Stimulated activated CD8-positive, alpha-beta memory T cell treated with anti-CD3 and anti-CD28 coated beads, Interleukin-4, amount 100 ng/mL, for 1 hour (primary cell): ENCODE measurements around the gene ADGRG1.

ENCODE experiments used
- DNase-seq, 2 donors: peaks; one replicate each; pipeline ENCODE4 v3.0.0-alpha.2; 2020; ENCODE audit warnings: low read depth in 2 of 2, low spot score in 1 of 2

Gene ADGRG1

DNA sequence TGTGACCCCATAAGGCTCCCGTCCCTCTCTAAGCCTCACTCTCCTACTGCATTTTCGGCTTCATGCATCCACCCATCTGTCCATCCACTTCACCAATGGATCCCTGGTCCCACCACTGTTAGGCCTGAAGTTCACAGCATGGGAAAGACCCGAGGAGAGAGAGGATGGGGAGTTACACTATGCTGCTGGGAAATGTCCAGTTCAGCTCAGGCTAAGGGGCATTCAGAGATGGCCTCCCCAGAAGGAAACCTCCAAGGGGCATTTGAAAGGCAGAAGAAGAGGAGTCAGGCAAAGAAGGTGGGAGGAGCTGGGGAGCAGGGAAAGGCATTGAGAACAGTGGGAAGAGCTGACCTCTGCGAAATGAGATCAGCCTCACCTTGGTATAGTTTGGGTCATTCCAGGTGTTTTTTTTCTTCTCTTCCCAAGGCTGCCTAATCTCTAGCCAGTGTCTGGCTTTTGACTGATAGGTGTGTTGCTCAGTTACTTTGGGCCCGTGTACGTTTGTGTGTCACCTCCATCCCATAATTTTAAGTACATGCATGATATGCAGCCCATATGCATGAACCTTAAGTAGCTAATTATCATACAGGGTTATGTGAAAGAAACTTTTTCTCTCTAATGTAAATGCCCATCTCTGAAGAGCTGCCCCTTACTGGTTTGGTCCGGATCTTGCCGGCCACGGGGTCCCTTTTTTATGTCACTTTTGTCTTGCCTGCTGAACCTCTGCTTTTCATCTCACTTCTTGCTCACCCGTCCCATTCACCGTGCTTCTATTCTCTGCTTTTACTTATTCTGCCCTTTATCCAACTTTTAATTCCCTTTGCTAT, 54.6 kb downstream of the ADGRG1 start:
- DNase-seq = no peak

DNA sequence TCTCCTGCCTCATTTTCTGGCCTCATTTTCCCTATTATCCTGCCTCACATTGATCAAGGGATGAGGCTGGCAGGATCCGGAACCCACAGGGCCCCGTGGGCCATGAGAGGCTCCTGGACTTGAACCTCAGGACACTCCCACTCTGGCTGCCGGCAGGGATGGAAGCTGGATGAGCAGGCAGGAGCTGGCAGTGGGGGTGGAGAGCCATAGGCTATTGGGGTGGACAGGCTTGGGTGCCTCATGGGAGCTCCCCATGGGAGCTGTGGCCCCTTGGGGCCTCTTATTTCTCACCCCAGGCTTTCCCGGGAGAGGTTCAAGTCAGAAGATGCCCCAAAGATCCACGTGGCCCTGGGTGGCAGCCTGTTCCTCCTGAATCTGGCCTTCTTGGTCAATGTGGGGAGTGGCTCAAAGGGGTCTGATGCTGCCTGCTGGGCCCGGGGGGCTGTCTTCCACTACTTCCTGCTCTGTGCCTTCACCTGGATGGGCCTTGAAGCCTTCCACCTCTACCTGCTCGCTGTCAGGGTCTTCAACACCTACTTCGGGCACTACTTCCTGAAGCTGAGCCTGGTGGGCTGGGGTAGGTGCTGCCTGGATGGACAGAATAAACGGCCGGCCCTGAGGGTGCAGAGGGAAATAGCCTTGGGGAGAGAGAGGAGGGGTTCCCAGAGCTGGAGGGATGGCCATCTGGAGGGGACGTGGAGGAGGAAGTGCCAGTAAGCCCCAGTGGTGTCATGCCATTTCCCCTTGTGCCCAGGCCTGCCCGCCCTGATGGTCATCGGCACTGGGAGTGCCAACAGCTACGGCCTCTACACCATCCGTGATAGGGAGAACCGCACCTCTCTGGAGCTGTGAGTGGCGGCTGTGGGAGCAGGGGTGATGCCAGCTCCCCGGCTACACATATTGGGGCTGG, 55.5 kb downstream of the ADGRG1 start:
- no peak for DNase-seq

DNA sequence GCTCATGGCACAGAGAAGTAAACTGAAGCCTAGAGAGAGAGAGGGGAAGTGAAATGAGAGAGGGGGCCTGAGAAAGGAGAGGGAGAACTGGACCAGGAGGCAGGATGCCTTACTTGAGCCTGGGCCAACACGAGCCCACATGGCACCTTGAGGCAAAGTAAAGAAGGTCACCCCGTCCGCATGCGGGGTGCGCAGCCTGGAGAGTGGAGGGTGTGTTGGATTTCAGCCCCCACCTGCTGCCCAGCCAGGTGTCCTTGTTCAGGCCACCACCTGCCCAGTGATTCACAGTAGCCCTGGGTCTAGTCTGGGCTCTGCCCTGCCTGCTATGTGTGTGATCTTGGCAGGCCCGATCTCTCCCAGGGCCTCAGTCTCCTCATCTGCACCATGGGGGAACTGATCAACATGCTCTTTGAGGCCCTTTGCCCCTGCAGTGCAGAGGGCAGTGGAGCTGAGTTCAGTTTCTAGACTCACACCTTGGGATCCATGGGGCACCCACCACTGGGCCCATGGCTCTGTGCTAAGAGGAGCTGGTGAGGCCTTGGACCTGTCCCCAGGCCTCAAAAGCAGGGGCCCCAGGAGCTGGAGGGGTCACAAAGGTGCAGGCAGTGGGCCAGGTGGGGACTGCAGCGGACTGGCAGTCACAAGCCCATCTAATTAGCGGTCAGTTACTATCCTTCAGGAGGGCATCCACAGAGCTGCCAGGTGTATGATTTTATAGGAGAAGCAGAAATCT, 56.4 kb downstream of the ADGRG1 start:
- DNase-seq = no peak

DNA sequence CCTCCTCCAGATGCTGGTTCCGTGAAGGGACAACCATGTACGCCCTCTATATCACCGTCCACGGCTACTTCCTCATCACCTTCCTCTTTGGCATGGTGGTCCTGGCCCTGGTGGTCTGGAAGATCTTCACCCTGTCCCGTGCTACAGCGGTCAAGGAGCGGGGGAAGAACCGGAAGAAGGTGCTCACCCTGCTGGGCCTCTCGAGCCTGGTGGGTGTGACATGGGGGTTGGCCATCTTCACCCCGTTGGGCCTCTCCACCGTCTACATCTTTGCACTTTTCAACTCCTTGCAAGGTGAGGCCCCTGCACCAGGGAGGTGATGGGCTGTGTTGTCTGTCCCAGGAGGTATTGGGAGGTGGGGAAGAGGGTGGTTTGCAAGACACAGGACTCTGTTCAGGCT, 57.2 kb downstream of the ADGRG1 start:
- DNase-seq = no peak

DNA sequence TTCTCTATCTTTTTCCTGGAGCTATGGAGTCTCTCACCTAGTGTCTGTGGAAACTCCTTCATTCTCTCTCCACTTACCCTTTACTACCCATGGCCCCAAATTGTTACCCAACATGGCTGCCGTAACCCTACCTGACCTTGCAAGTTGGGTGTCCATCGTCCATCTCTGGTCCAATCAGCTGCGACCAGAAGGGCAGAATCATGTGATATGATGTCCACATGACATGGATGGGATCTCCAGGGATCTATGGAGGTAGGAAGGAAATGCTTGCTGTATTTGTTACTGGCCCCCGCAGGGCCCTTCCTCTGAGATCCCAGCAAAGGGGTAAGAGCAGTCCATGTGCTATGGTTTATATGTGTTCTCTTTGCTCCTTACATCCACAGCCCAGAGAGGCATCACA, 58.1 kb downstream of the ADGRG1 start:
- DNase-seq = no peak

DNA sequence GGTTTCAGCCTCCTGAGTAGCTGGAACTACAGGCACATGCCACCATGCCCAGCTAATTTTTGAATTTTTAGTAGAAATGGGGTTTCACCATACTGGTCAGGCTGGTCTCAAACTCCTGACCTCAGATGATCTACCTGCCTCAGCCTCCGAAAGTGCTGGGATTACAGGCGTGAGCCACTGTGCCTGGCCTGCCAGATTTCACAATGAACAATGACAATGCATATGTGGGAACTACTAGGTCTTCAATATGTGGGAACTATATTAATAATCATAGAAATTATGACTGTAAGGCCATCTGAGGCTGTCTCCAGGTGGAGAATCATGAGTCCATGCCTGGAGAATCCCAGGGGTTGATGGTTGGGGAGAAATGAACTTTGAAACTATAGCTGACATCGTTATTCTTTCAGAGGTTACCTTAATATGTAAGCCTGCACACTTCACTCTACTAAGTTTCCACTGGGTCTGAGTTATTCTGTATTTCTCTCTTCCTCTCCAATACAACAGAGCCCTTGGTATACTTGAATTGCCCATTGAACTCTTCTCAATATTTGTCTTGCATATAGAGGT, 59.0 kb downstream of the ADGRG1 start:
- DNase-seq = no peak

DNA sequence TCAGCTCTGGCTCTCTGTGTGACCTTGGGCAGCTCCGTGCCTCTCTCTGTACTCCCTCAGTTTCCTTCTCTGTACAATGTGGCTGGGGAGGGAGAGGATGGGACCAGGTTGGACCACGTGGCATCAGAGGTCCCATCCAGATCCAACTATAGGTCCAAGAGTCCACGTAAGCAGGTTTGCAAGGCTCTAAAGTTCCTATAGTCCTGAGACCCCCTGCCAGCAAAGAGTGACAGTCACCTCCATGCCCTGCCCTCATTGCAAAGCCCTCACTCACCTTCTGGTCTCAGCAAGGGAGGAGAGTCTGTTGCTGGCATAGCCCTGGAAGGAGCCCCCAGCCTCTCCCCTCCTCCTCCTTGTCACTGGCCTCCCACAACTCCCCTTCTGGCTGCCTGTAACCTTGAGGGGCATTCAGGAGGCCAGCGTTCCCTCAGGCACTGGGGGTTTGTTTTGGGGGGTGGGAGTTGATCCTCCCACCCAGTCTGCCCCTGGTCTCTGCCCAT, 60.1 kb downstream of the ADGRG1 start:
- DNase-seq = no peak

DNA sequence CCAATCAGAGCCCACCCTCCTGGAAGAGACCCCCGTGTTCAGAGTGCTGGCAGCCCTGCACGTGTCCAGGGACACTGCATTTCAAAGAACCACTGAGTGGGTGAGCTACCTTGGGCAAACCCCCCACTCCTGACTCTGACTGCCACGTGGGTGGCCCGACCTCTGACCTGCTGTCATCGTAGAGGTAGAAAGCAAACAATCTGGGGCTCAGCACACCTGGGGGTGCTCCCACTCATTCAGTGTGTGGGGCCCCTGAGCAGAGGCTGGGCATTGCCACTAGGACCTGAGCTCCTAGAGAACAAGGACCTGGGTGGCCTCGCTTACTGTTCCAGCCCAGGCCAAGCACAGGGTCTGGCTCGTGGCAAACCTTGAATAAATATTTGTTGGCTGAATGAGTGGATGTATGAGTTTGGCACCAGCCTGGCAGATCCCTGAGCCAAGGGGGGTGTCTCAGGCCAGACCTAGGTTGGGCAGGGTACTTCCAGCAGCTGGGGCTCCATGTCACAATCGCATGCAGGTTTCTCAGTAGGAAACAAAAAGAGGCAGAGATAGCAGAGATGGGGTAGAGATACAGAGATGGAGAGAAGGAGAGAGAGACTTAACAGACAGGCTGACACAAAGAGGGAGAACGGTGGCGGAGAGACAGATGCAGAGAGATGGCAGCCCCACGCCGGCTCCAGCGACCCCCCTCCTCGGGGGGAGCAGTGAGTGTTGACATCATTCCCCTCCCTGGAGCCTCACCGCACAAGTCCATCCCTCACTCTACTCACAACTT, 60.7 kb downstream of the ADGRG1 start:
- DNase-seq = no peak

DNA sequence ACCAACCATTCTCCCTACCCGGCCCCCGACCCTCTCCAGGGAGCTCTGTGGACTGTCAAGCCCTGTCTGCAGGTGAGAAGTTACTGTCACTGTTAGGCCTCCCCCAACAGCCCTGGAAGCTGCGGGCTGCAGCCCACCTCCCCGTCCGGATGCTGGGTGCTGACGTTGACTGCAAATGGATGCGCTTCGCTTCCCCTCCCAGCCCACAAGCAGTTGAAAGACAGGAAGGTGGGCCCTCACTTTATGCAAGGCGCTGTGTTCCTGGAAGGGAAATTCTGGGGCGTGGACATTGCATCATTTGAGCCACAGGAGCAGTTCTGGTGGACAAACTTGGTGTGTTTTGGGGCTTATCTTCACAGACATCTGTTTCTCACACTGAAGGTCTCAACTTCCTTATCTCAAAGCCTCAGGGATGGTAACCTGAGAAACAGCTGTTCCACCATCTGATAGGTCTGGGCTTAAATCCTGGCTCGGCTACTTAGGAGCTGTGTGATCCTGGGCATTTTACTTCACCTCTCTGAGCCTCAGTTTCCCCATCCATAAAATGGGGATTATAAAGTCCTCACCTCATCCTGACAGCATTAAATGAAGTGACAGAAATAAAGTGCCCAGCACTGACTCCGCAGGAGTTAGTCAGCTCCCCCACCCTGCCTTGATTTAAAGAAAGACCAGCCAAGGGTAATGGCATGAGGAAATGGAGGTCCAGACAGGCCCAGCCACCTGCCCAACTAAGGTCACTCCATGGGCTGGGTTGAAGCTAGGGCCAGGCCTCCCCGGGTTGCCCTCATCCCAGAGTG, 61.5 kb downstream of the ADGRG1 start:
- DNase-seq = peak in 1 of 2 donors; percentile 7

DNA sequence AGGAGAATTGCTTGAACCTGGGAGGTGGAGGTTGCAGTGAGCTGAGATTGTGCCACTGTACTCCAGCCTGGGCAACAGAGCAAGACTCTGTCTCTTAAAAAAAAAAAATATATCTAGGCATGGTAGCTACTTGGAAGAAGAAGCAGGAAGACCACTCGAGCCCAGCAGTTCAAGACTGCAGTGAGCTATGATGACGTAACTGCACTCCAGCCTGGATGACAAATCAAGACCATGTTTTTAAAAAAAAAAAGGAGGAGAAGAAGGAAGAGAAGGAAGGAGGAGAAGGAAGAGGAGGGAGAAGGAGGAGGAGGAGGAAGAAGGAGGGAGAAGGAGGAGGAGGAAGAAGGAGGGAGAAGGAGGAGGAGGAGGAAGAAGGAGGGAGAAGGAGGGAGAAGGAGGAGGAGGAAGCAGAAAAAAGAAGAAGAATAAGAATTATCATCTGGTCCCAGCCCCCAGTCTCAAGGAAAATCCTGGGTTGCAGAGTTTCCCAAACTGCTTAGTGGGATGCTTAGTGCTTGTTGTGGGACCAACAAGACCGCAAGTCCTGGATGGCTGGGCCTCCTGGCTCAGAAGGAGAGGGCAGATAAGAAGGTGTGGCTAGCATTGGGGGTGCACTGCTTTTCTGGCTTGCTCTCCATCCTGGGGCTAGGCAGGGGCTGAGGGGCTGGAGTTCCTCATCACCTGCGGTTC, 62.5 kb downstream of the ADGRG1 start:
- no peak for DNase-seq

DNA sequence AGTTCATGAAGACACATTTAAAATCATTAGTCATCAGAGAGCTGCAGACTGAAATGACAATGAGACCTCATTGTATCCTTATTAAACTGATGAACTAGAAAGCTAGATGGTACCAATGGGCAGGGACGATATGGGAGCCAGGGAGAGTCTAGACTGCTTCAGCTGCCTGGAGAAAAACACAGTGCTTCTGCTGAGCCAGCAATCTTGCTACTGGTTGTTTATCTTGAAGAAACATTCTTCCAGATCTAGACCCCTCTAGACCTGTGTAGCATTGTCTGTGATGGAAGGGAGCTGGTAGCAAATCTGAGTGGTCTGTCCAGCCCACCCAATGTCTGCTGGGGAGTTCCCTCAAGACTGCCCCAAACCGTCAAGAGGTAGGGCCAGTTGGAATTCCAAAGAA, 64.2 kb downstream of the ADGRG1 start:
- DNase-seq = no peak

DNA sequence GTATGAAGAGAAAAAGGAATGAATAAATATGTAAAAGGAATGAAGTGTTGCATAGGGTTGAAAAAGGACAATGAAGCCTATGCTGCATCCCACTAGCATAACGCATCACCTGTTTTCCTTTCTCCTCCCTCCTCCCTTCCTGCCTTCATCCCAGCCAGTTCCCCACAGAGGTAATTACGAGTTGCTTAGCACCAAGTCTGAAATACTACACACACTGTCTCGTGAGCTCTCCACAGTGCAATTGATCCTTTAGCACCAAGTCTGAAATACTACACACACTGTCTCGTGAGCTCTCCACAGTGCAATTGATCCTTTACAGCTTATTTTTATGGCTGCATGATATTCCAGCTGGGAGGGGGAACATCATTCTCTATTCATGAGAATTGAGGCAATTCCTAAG, 65.1 kb downstream of the ADGRG1 start:
- DNase-seq = no peak

DNA sequence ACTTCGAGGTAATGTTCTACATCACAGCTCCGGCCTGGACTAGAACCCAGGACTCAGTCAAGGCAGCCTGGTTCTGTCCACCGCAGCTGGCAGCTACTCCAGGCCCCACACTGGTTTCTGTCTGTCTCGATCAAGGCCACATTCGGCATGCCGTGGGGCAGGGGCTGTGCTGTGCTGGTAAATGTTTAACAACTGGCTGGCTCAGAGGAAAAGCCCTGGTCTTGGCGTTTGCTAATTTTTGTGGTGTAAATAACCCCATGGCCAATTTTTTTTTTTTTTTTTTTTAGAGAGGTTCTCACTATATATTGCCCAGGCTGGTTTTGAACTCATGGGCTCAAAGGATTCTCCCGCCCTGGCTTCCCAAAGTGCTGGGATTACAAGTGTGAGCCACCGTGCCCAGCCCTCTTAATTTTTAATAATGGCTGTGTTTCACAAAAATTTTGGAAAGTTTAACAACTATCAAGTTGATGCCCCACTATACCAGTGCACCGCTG, 65.8 kb downstream of the ADGRG1 start:
- DNase-seq = no peak

DNA sequence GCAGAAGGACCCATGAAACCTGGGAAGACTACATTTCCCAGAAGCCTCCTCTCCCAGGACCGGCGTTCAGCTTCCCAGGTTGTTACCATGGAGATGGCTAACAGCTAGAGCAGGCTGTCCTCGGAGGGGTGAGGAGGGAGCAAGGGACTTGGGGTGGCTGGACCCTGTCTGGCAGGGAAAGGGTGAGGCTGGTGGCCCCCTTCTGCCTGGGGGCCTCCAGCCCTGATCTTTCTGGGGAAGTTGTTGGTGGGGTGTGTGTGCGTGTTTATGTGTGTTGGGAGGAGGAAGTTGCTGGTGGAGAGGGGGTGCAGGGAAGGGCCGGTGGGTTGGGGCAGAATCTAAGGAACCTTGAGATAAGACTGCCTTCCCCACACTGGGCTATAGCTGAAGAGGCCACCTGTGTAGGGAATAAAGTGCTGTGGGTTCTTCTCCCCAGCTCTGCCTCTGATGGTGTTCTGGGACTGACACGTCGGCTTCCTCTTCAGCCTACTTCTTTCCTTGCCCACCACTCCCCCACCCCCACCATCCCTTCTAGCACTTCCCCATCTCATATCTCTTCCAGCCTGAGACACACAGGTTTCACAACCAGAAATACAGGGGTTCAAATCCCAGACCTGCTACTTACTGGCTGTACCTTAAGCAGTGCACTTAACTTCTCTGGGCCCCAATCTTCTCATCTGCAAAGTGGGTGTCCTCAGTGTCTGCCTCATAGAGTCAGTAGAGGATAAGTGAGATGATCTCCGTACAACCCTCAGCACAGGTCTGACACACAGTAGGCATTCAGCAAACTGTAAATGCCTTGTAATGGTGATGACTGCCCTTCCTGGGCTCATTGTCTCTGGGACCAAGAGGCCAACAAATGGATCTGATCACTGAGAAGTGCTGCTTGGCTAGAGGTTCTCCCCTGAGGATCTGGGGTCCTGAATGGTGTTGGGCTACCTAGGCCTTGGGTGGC, 66.6 kb downstream of the ADGRG1 start, which contains the start of gene DRC7:
TSS of gene DRC7 (plus strand) at position 82 of the 955 bp plus-strand sequence. CDS start 3,144 bp downstream, outside the sequence.
- no peak for DNase-seq

DNA sequence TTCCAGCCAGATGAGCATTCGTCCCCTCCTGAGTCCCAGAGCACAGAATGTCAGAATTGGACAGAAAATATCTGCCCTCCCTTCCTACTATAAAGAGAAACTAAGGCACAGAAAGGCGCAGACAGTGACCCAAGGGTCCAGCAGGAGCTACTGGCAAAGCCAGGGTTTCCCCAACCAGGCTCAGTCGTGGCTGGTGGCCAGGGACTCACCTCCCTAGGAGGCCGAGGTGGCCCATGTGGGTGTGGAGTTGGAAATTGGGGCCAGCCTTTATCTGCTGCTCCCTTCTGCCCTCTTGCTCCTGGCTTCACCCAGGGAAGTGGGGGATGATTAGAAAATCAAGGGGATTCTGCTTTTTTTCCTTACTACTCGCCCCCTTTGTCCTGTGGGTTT, 67.2 kb downstream of the ADGRG1 start:
- no peak for DNase-seq

DNA sequence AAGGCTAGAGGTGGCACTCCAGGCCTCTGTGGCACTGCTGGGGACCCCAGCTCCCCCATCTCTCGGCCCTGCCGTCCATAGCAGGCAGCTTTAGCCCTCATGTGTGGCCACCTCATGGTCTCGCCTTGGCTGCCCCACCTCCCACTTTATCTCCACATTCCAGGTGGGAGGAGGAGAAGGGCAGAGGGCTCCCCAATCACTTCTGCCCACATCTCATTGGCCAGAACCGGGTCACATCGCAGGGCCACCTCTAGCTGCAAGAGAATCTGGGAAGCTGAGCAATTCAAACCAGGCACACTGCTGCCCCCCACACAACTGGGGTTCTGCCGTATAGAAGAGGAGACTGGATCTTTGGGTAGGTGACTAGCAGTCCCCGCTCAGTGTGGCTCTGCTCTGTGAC, 67.8 kb downstream of the ADGRG1 start:
- DNase-seq = no peak

DNA sequence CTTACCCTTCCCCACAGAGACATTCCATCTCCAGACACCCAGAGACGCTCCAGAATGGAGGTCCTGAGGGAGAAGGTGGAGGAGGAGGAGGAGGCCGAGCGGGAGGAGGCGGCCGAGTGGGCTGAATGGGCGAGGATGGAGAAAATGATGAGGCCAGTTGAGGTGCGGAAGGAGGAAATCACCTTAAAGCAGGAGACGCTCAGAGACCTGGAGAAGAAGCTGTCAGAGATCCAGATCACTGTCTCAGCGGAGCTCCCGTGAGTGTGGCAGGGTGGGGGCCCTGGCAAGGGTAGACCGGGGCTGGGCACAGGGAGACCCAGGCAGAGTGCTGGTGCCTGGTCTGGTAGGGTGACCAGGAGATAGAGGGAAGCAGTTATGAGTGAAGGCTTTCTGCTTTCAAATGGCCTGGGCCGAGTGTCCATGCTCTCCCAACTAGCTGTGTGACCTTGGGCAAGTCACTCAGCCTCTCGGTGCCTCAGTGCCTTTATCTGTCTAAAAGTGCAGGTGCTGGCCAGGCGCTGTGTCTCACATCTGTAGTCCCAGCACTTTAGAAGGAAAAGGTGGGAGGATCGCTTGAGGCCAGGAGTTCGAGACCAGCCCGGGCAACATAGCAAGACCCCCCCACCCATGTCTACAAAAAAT, 69.6 kb downstream of the ADGRG1 start:
- DNase-seq = no peak
